GM23338 (cell line): ENCODE results near the gene MGLL. TPM values are rescaled to one million over a fixed set of nuclear protein-coding genes. Genes with fewer than 3 reads are reported as not detected.

ENCODE experiments used
- ATAC-seq: fragments of 200-7000 bp; cut with Tn5 transposase; 3 replicates; pipeline ENCODE4 v1.9.1; 2020
- DNase-seq: peaks from one replicate; pipeline ENCODE4 v3.0.0-alpha.2; 2015; ENCODE audit warnings: low spot score
- H2AFZ ChIP-seq: fragments of 200-600 bp; sonication (generic); 2 replicates; pipeline ENCODE4 v1.8.0; 2016; ENCODE audit warnings: antibody characterized with exemption, mild to moderate bottlenecking, moderate library complexity
- H3F3A ChIP-seq: fragments of 200-600 bp; sonication (generic); replicated peaks from 2 replicates; pipeline ENCODE4 v1.8.0; 2017; ENCODE audit warnings: antibody characterized with exemption, mixed run types, low read depth
- H3K27ac ChIP-seq: fragments of 200-600 bp; sonication (generic); 2 replicates; pipeline ENCODE4 v1.6.1; 2016; ENCODE audit warnings: low read depth
- H3K27me3 ChIP-seq: fragments of 200-600 bp; sonication (generic); 2 replicates; pipeline ENCODE4 v1.8.0; 2016; ENCODE audit warnings: mild to moderate bottlenecking, mixed run types, moderate library complexity; ENCODE audit not compliant: insufficient read depth
- H3K36me3 ChIP-seq: fragments of 200-600 bp; sonication (generic); 2 replicates; pipeline ENCODE4 v1.8.0; 2016; ENCODE audit warnings: mild to moderate bottlenecking; ENCODE audit not compliant: insufficient read depth
- H3K4me1 ChIP-seq: fragments of 200-600 bp; sonication (generic); 2 replicates; pipeline ENCODE4 v1.8.0; 2016; ENCODE audit warnings: mild to moderate bottlenecking, moderate library complexity; ENCODE audit not compliant: insufficient read depth
- H3K4me2 ChIP-seq: fragments of 200-600 bp; sonication (generic); 2 replicates; pipeline ENCODE4 v1.7.1; 2017; ENCODE audit warnings: mixed run types
- H3K4me3 ChIP-seq: fragments of 200-600 bp; sonication (generic); 2 replicates; pipeline ENCODE4 v1.6.1; 2016; ENCODE audit warnings: mixed run types
- H3K79me2 ChIP-seq: fragments of 200-600 bp; sonication (generic); replicated peaks from 2 replicates; pipeline ENCODE4 v1.8.0; 2017; ENCODE audit warnings: mild to moderate bottlenecking; ENCODE audit not compliant: insufficient read depth
- H3K9me2 ChIP-seq: fragments of 200-600 bp; sonication (generic); 2 replicates; pipeline ENCODE4 v1.8.0; 2017; ENCODE audit not compliant: insufficient read depth
- H4K20me1 ChIP-seq: fragments of 200-600 bp; sonication (generic); replicated peaks from 2 replicates; pipeline ENCODE4 v1.8.0; 2017; ENCODE audit warnings: mild to moderate bottlenecking; ENCODE audit not compliant: insufficient read depth
- H3K27ac Mint-ChIP-seq: 2 replicates; pipeline ENCODE4 v1.8.0; 2020; ENCODE audit warnings: inconsistent platforms, mild to moderate bottlenecking, moderate library complexity, mixed read lengths
- H3K27me3 Mint-ChIP-seq: 3 replicates; pipeline ENCODE4 v1.8.0; 2022; ENCODE audit warnings: low read depth, mild to moderate bottlenecking, moderate library complexity, mixed read lengths, inconsistent platforms; ENCODE audit not compliant: insufficient read depth, poor library complexity
- H3K36me3 Mint-ChIP-seq: 3 replicates; pipeline ENCODE4 v1.8.0; 2021; ENCODE audit warnings: low read depth, mild to moderate bottlenecking, inconsistent platforms, moderate library complexity, mixed read lengths
- H3K4me1 Mint-ChIP-seq: 3 replicates; pipeline ENCODE4 v1.8.0; 2020; ENCODE audit warnings: mild to moderate bottlenecking, inconsistent platforms, mixed read lengths
- H3K4me3 Mint-ChIP-seq: 3 replicates; pipeline ENCODE4 v1.8.0; 2021; ENCODE audit warnings: moderate library complexity, mild to moderate bottlenecking, inconsistent platforms, mixed read lengths
- H3K9me3 Mint-ChIP-seq: 3 replicates; pipeline ENCODE4 v1.8.0; 2020; ENCODE audit warnings: moderate library complexity, mild to moderate bottlenecking, inconsistent platforms, mixed read lengths
- CREB1 ChIP-seq: fragments of 250-450 bp; sonication (Bioruptor Pico); IDR thresholded peaks from 2 replicates; pipeline ENCODE4 v1.5.0; 2020; ENCODE audit warnings: low read depth, mild to moderate bottlenecking, moderate library complexity
- EZH2phosphoT487 ChIP-seq: fragments of 200-600 bp; sonication (generic); IDR thresholded peaks from one replicate; pipeline ENCODE4 v1.8.1; 2018; ENCODE audit warnings: antibody characterized with exemption; ENCODE audit not compliant: unreplicated experiment
- JUNB ChIP-seq: IDR thresholded peaks from one replicate; pipeline ENCODE4 v1.6.1; 2016; ENCODE audit warnings: antibody characterized with exemption; ENCODE audit not compliant: unreplicated experiment
- POLR2AphosphoS5 ChIP-seq: IDR thresholded peaks from 2 replicates; pipeline ENCODE4 v1.6.1; 2016; ENCODE audit warnings: antibody characterized with exemption, low read depth
- STAT1 ChIP-seq: IDR thresholded peaks from one replicate; pipeline ENCODE4 v1.6.1; 2016; ENCODE audit warnings: antibody characterized with exemption; ENCODE audit not compliant: unreplicated experiment
- ZNF331 ChIP-seq: fragments of 250-450 bp; sonication (Bioruptor Pico); IDR thresholded peaks from 2 replicates; pipeline ENCODE4 v1.5.0; 2020; ENCODE audit warnings: low read depth, mild to moderate bottlenecking, moderate library complexity
- polyA plus RNA-seq: library from polyadenylated mRNA; unstranded; fragments of >200 nt; fragmentation: Nextera tagmentation; extraction: Ambion mirVana; gene quantifications from 2 replicates; pipeline ENCODE4 v1.2.1, GENCODE V29; 2016
- total RNA-seq: library from RNA; depleted of rRNA; stranded (reverse); fragments of >200 nt; shearing (Covaris generic); gene quantifications from 2 replicates; pipeline ENCODE4 v1.2.3, GENCODE V29; 2014
- TF ChIP-seq, protein P1 (sequence below), 2 experiments: fragments of 200-600 bp in 1 of 2; sonication (generic) in 1 of 2; conservative IDR thresholded peaks; 2 replicates each; pipeline versions ENCODE4 v1.5.1 to v1.6.1; 2016 to 2017; ENCODE audit warnings: antibody characterized with exemption in 2 of 2, low read depth in 2 of 2, mild to moderate bottlenecking in 2 of 2, moderate library complexity in 1 of 2
- TF ChIP-seq, protein P2 (sequence below): IDR thresholded peaks from one replicate; pipeline ENCODE4 v1.6.1; 2018; ENCODE audit warnings: antibody characterized with exemption; ENCODE audit not compliant: unreplicated experiment
- TF ChIP-seq, protein P3 (sequence below): IDR thresholded peaks from 2 replicates; pipeline ENCODE4 v1.6.1; 2016; ENCODE audit warnings: antibody characterized with exemption
- TF ChIP-seq, protein P4 (sequence below): fragments of 250-450 bp; sonication (Bioruptor Pico); IDR thresholded peaks from 2 replicates; pipeline ENCODE4 v1.5.0; 2020; ENCODE audit warnings: mild to moderate bottlenecking, moderate library complexity

Gene MGLL
- total and polyA plus RNA-seq, 2 experiments from 2014 or later = 0.71 to 0.83 TPM

- TF ChIP-seq, protein P1, sequence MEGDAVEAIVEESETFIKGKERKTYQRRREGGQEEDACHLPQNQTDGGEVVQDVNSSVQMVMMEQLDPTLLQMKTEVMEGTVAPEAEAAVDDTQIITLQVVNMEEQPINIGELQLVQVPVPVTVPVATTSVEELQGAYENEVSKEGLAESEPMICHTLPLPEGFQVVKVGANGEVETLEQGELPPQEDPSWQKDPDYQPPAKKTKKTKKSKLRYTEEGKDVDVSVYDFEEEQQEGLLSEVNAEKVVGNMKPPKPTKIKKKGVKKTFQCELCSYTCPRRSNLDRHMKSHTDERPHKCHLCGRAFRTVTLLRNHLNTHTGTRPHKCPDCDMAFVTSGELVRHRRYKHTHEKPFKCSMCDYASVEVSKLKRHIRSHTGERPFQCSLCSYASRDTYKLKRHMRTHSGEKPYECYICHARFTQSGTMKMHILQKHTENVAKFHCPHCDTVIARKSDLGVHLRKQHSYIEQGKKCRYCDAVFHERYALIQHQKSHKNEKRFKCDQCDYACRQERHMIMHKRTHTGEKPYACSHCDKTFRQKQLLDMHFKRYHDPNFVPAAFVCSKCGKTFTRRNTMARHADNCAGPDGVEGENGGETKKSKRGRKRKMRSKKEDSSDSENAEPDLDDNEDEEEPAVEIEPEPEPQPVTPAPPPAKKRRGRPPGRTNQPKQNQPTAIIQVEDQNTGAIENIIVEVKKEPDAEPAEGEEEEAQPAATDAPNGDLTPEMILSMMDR (conservative IDR thresholded peaks at IDR 0.05; ENCODE audit: low read depth in 2 of 2) = no peak
- TF ChIP-seq POLR2AphosphoS5 = no peak
- TF ChIP-seq JUNB = no peak
- no peak for TF ChIP-seq CREB1 (CRISPR knock-in tag)
- TF ChIP-seq, protein P2, sequence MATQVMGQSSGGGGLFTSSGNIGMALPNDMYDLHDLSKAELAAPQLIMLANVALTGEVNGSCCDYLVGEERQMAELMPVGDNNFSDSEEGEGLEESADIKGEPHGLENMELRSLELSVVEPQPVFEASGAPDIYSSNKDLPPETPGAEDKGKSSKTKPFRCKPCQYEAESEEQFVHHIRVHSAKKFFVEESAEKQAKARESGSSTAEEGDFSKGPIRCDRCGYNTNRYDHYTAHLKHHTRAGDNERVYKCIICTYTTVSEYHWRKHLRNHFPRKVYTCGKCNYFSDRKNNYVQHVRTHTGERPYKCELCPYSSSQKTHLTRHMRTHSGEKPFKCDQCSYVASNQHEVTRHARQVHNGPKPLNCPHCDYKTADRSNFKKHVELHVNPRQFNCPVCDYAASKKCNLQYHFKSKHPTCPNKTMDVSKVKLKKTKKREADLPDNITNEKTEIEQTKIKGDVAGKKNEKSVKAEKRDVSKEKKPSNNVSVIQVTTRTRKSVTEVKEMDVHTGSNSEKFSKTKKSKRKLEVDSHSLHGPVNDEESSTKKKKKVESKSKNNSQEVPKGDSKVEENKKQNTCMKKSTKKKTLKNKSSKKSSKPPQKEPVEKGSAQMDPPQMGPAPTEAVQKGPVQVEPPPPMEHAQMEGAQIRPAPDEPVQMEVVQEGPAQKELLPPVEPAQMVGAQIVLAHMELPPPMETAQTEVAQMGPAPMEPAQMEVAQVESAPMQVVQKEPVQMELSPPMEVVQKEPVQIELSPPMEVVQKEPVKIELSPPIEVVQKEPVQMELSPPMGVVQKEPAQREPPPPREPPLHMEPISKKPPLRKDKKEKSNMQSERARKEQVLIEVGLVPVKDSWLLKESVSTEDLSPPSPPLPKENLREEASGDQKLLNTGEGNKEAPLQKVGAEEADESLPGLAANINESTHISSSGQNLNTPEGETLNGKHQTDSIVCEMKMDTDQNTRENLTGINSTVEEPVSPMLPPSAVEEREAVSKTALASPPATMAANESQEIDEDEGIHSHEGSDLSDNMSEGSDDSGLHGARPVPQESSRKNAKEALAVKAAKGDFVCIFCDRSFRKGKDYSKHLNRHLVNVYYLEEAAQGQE = no peak
- TF ChIP-seq, protein P3, sequence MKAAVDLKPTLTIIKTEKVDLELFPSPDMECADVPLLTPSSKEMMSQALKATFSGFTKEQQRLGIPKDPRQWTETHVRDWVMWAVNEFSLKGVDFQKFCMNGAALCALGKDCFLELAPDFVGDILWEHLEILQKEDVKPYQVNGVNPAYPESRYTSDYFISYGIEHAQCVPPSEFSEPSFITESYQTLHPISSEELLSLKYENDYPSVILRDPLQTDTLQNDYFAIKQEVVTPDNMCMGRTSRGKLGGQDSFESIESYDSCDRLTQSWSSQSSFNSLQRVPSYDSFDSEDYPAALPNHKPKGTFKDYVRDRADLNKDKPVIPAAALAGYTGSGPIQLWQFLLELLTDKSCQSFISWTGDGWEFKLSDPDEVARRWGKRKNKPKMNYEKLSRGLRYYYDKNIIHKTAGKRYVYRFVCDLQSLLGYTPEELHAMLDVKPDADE = no peak
- no peak for TF ChIP-seq STAT1
Observed at GRCh38 chr3:127819086-127819485, 3.2 kb downstream of the MGLL start (continued).

GRCh38 chr3:127817406-127817841, 4.9 kb downstream of the MGLL start:
- Histone ChIP-seq H3K4me2 (no peak overlapping the region), H3K36me3 (no peaks in the 10 kb centered on the region), H3K79me2 (no peaks in the 10 kb centered on the region), H2AFZ (no peak overlapping the region), H4K20me1 (no peaks in the 10 kb centered on the region), H3K4me1 (peaks cover 34% of the 10 kb centered on the region), H3K4me3 (no peak overlapping the region), H3F3A (no peaks in the 10 kb centered on the region), H3K9me2 (no peaks in the 10 kb centered on the region), H3K27me3 (peaks cover 16% of the 10 kb centered on the region), H3K27ac (no peak overlapping the region)
- no peak for DNase-seq
- Mint-ChIP-seq H3K27me3 (peaks cover 32% of the 10 kb centered on the region), H3K36me3 (no peaks in the 10 kb centered on the region), H3K9me3 (no peaks in the 10 kb centered on the region; the same call in 2 of the 3 replicates), H3K27ac (no peak overlapping the region), H3K4me1 (peaks cover 27% of the 10 kb centered on the region), H3K4me3 (no peak overlapping the region)
- no peak for ATAC-seq
- no peak for TF ChIP-seq JUNB
- TF ChIP-seq ZNF331 (CRISPR knock-in tag) = no peak
- TF ChIP-seq EZH2phosphoT487 = no peak
- TF ChIP-seq, protein P4, sequence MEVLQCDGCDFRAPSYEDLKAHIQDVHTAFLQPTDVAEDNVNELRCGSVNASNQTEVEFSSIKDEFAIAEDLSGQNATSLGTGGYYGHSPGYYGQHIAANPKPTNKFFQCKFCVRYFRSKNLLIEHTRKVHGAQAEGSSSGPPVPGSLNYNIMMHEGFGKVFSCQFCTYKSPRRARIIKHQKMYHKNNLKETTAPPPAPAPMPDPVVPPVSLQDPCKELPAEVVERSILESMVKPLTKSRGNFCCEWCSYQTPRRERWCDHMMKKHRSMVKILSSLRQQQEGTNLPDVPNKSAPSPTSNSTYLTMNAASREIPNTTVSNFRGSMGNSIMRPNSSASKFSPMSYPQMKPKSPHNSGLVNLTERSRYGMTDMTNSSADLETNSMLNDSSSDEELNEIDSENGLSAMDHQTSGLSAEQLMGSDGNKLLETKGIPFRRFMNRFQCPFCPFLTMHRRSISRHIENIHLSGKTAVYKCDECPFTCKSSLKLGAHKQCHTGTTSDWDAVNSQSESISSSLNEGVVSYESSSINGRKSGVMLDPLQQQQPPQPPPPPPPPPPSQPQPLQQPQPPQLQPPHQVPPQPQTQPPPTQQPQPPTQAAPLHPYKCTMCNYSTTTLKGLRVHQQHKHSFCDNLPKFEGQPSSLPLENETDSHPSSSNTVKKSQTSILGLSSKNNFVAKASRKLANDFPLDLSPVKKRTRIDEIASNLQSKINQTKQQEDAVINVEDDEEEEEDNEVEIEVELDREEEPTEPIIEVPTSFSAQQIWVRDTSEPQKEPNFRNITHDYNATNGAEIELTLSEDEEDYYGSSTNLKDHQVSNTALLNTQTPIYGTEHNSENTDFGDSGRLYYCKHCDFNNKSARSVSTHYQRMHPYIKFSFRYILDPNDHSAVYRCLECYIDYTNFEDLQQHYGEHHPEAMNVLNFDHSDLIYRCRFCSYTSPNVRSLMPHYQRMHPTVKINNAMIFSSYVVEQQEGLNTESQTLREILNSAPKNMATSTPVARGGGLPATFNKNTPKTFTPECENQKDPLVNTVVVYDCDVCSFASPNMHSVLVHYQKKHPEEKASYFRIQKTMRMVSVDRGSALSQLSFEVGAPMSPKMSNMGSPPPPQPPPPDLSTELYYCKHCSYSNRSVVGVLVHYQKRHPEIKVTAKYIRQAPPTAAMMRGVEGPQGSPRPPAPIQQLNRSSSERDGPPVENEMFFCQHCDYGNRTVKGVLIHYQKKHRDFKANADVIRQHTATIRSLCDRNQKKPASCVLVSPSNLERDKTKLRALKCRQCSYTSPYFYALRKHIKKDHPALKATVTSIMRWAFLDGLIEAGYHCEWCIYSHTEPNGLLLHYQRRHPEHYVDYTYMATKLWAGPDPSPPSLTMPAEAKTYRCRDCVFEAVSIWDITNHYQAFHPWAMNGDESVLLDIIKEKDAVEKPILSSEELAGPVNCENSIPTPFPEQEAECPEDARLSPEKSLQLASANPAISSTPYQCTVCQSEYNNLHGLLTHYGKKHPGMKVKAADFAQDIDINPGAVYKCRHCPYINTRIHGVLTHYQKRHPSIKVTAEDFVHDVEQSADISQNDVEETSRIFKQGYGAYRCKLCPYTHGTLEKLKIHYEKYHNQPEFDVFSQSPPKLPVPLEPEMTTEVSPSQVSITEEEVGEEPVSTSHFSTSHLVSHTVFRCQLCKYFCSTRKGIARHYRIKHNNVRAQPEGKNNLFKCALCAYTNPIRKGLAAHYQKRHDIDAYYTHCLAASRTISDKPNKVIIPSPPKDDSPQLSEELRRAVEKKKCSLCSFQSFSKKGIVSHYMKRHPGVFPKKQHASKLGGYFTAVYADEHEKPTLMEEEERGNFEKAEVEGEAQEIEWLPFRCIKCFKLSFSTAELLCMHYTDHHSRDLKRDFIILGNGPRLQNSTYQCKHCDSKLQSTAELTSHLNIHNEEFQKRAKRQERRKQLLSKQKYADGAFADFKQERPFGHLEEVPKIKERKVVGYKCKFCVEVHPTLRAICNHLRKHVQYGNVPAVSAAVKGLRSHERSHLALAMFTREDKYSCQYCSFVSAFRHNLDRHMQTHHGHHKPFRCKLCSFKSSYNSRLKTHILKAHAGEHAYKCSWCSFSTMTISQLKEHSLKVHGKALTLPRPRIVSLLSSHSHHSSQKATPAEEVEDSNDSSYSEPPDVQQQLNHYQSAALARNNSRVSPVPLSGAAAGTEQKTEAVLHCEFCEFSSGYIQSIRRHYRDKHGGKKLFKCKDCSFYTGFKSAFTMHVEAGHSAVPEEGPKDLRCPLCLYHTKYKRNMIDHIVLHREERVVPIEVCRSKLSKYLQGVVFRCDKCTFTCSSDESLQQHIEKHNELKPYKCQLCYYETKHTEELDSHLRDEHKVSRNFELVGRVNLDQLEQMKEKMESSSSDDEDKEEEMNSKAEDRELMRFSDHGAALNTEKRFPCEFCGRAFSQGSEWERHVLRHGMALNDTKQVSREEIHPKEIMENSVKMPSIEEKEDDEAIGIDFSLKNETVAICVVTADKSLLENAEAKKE = no peak
